HCT116 (cell line): ENCODE measurements around the gene RETREG1. TPM values are rescaled to one million over a fixed set of nuclear protein-coding genes. Genes with fewer than 3 reads are reported as not detected.

Experiments used
- ATAC-seq: fragments of 200-7000 bp; cut with Tn5 transposase; 2 replicates; pipeline ENCODE4 v1.9.1; 2020; ENCODE audit warnings: mild to moderate bottlenecking, moderate library complexity
- BruUV-seq: library from RNA; stranded (reverse); fragments of 400-500 nt; replicated peaks from 2 replicates; lab custom pipeline; 2021; lab: Mats Ljungman, UMichigan
- CTCF ChIA-PET: fragments of 300-600 bp; sonication (Branson Sonifier 250); formaldehyde crosslinking; loops from one replicate; lab custom pipeline; 2021; ENCODE audit warnings: antibody characterized with exemption; lab: Charles Lee
- POLR2A ChIA-PET: fragments of 300-600, 350-600 bp; sonication (Branson Sonifier 250); formaldehyde crosslinking; loops from one replicate; lab custom pipeline; 2021; ENCODE audit warnings: antibody characterized with exemption; lab: Charles Lee
- RAD21 ChIA-PET, 2 experiments: fragments of 300-600 bp; sonication (Branson Sonifier 250); formaldehyde crosslinking; loops; one replicate each; lab custom pipeline; 2023; ENCODE audit warnings: low total read pairs in 2 of 2; ENCODE audit not compliant: uncharacterized antibody in 2 of 2, unreplicated experiment in 2 of 2, low non-redundant PET in 1 of 2; lab: Charles Lee
- DNase-seq: peaks from one replicate; pipeline ENCODE4 v3.0.0-alpha.2; 2010; ENCODE audit warnings: low read depth, low spot score
- H2AFZ ChIP-seq: fragments of 200-600 bp; shearing (Covaris generic), sonication (generic); 2 replicates; pipeline ENCODE4 v1.6.1; 2017; ENCODE audit warnings: low read depth, mixed run types, mixed read lengths, antibody characterized with exemption, low read length; ENCODE audit not compliant: poor library complexity, severe bottlenecking
- H3K27ac ChIP-seq: 2 replicates; pipeline ENCODE4 v1.5.1; 2012; ENCODE audit warnings: low read depth, low read length
- H3K27me3 ChIP-seq: fragments of 200-600 bp; sonication (generic); 2 replicates; pipeline ENCODE4 v1.6.1; 2016; ENCODE audit warnings: mixed run types, low read length, mixed read lengths; ENCODE audit not compliant: insufficient read depth
- H3K36me3 ChIP-seq, 2 experiments: fragments of 200-500 bp in 1 of 2; fragments of 200-600 bp in 1 of 2; sonication (Bioruptor generic) in 1 of 2; sonication (generic) in 1 of 2; 2 replicates each; pipeline versions ENCODE4 v1.5.1 to v1.6.1; 2014 to 2016; ENCODE audit warnings: low read length in 2 of 2, inconsistent platforms in 1 of 2, mixed read lengths in 1 of 2, mixed run types in 1 of 2; ENCODE audit not compliant: insufficient read depth in 2 of 2, control insufficient read depth in 1 of 2
- H3K4me1 ChIP-seq, 2 experiments: fragments of 200-600 bp in 1 of 2; sonication (generic) in 1 of 2; 2 replicates each; pipeline versions ENCODE4 v1.5.1 to v1.6.1; 2012 to 2017; ENCODE audit warnings: low read length in 2 of 2, inconsistent platforms in 1 of 2, mild to moderate bottlenecking in 1 of 2, mixed read lengths in 1 of 2, mixed run types in 1 of 2, moderate library complexity in 1 of 2; ENCODE audit not compliant: insufficient read depth in 2 of 2, control insufficient read depth in 1 of 2
- H3K4me2 ChIP-seq: fragments of 200-600 bp; sonication (generic); 2 replicates; pipeline ENCODE4 v1.6.1; 2017; ENCODE audit warnings: mixed run types, low read length, mixed read lengths
- H3K4me3 ChIP-seq, 2 experiments: fragments of 200-600 bp in 1 of 2; sonication (generic) in 1 of 2; replicated peaks in 1 of 2; 2 replicates each; pipeline ENCODE4 v1.5.1; 2011 to 2016; ENCODE audit warnings: low read length in 2 of 2, control low read depth in 1 of 2, low read depth in 1 of 2, mild to moderate bottlenecking in 1 of 2, mixed read lengths in 1 of 2, mixed run types in 1 of 2
- H3K79me2 ChIP-seq: fragments of 200-600 bp; sonication (generic); 2 replicates; pipeline ENCODE4 v1.6.1; 2017; ENCODE audit warnings: mild to moderate bottlenecking, mixed run types, low read length, moderate library complexity, mixed read lengths; ENCODE audit not compliant: insufficient read depth
- H3K9ac ChIP-seq: fragments of 200-600 bp; sonication (generic); 2 replicates; pipeline ENCODE4 v1.6.1; 2016; ENCODE audit warnings: low read length, mixed read lengths
- H3K9me2 ChIP-seq: fragments of 200-600 bp; sonication (generic), shearing (Covaris generic); 2 replicates; pipeline ENCODE4 v1.6.1; 2017; ENCODE audit warnings: mixed run types, mild to moderate bottlenecking, moderate library complexity; ENCODE audit not compliant: insufficient read depth
- H3K9me3 ChIP-seq, 2 experiments: fragments of 200-500 bp in 1 of 2; fragments of 200-600 bp in 1 of 2; sonication (Bioruptor generic) in 1 of 2; sonication (generic) in 1 of 2; 2 replicates each; pipeline ENCODE4 v1.6.1; 2014 to 2017; ENCODE audit warnings: low read length in 2 of 2, mixed read lengths in 2 of 2, inconsistent platforms in 1 of 2, low read depth in 1 of 2, mild to moderate bottlenecking in 1 of 2, mixed run types in 1 of 2, moderate library complexity in 1 of 2; ENCODE audit not compliant: control insufficient read depth in 1 of 2, insufficient read depth in 1 of 2
- H4K20me1 ChIP-seq: fragments of 200-600 bp; sonication (generic), shearing (Covaris generic); 2 replicates; pipeline ENCODE4 v1.6.1; 2017; ENCODE audit warnings: mixed run types, mild to moderate bottlenecking, moderate library complexity; ENCODE audit not compliant: insufficient read depth
- ATF3 ChIP-seq: IDR thresholded peaks from 2 replicates; pipeline ENCODE4 v1.6.1; 2012
- CBX3 ChIP-seq: IDR thresholded peaks from 2 replicates; pipeline ENCODE4 v1.6.1; 2012; ENCODE audit warnings: low read depth
- CEBPB ChIP-seq: IDR thresholded peaks from 2 replicates; pipeline ENCODE4 v1.6.1; 2012; ENCODE audit warnings: low read depth
- CTCF ChIP-seq, 3 experiments: fragments of 200-600 bp in 1 of 3; sonication (generic) in 1 of 3; IDR thresholded peaks in 2 of 3; conservative IDR thresholded peaks in 1 of 3; 2 replicates each; pipeline ENCODE4 v1.5.1; 2012 to 2017; ENCODE audit warnings: low read depth in 2 of 3, low read length in 2 of 3, antibody characterized with exemption in 1 of 3, borderline replicate concordance in 1 of 3, control low read depth in 1 of 3, mild to moderate bottlenecking in 1 of 3, mixed read lengths in 1 of 3, mixed run types in 1 of 3, moderate library complexity in 1 of 3; ENCODE audit not compliant: insufficient read depth in 1 of 3
- EGR1 ChIP-seq: IDR thresholded peaks from 2 replicates; pipeline ENCODE4 v1.6.1; 2012; ENCODE audit warnings: low read depth
- ELF1 ChIP-seq: IDR thresholded peaks from 2 replicates; pipeline ENCODE4 v1.6.1; 2012; ENCODE audit warnings: low read depth, borderline replicate concordance
- EZH2phosphoT487 ChIP-seq: fragments of 200-600 bp; IDR thresholded peaks from 2 replicates; pipeline ENCODE4 v1.6.1; 2018; ENCODE audit warnings: antibody characterized with exemption, borderline replicate concordance
- FOSL1 ChIP-seq: IDR thresholded peaks from 2 replicates; pipeline ENCODE4 v1.6.1; 2012; ENCODE audit warnings: low read depth
- JUND ChIP-seq: IDR thresholded peaks from 2 replicates; pipeline ENCODE4 v1.6.1; 2012
- MAX ChIP-seq: IDR thresholded peaks from 2 replicates; pipeline ENCODE4 v1.6.1; 2012
- POLR2A ChIP-seq: IDR thresholded peaks from 2 replicates; pipeline ENCODE4 v1.7.0; 2011; ENCODE audit warnings: borderline replicate concordance; ENCODE audit not compliant: insufficient read depth, insufficient read length; ENCODE audit errors: extremely low read depth
- POLR2AphosphoS5 ChIP-seq: IDR thresholded peaks from 2 replicates; pipeline ENCODE4 v1.6.1; 2011; ENCODE audit warnings: mild to moderate bottlenecking, low read depth, low read length, moderate library complexity
- RAD21 ChIP-seq: IDR thresholded peaks from 2 replicates; pipeline ENCODE4 v1.6.1; 2012; ENCODE audit warnings: low read depth, mild to moderate bottlenecking
- REST ChIP-seq: IDR thresholded peaks from 2 replicates; pipeline ENCODE4 v1.6.1; 2012; ENCODE audit warnings: low read depth
- SP1 ChIP-seq: IDR thresholded peaks from 2 replicates; pipeline ENCODE4 v1.6.1; 2012; ENCODE audit warnings: low read depth
- SRF ChIP-seq: IDR thresholded peaks from 2 replicates; pipeline ENCODE4 v1.6.1; 2012; ENCODE audit warnings: low read depth
- TCF7L2 ChIP-seq: IDR thresholded peaks from 2 replicates; pipeline ENCODE4 v1.7.0; 2011; ENCODE audit warnings: borderline replicate concordance, inconsistent platforms; ENCODE audit not compliant: insufficient read depth, insufficient read length; ENCODE audit errors: extremely low read depth
- ZNF274 ChIP-seq: fragments of 200-500 bp; sonication (Bioruptor generic); IDR thresholded peaks from 2 replicates; pipeline ENCODE4 v1.6.1; 2014; ENCODE audit warnings: mild to moderate bottlenecking, low read depth, low read length, inconsistent platforms
- intact Hi-C: fragments of 100-400 bp; cut with micrococcal nuclease; formaldehyde crosslinking; loops from 2 replicates; pipeline ENCODE4 v1.10.0; 2022
- total RNA-seq: library from RNA; stranded (reverse); gene quantifications from one replicate; pipeline ENCODE4 v1.2.1, GENCODE V29; 2021; ENCODE audit not compliant: unreplicated experiment

Gene RETREG1
- total RNA-seq, 1 experiment from 2014 or later, result 6.0 TPM

GRCh38 chr5:16480144-16480543, 136.7 kb downstream of the RETREG1 start:
- H3K79me2 ChIP-seq, result no peaks in the 10 kb centered on the region
- POLR2A ChIA-PET, result no interaction called here
- H3K27ac ChIP-seq, result no peak overlapping the region
- H3K4me1 ChIP-seq, result no peaks in the 10 kb centered on the region
- no peak overlapping the region for H3K9ac ChIP-seq
- H3K9me2 ChIP-seq, result no peaks in the 10 kb centered on the region
- TF ChIP-seq RAD21 (no peak), EGR1 (no peak), ELF1 (no peak), POLR2AphosphoS5 (no peak), SRF (no peak), EZH2phosphoT487 (no peak), CTCF (IDR thresholded peaks at IDR 0.05 in 2 of 3, conservative IDR thresholded peaks at IDR 0.05 in 1 of 3; ENCODE audit: borderline replicate concordance in 1 of 3, insufficient read depth in 1 of 3, low read depth in 2 of 3, low read length in 2 of 3) (no peak), ZNF274 (no peak), SP1 (no peak), CBX3 (no peak), JUND (no peak), REST (no peak), FOSL1 (no peak), POLR2A (no peak), TCF7L2 (no peak), ATF3 (no peak), MAX (no peak), CEBPB (no peak)
- H3K27me3 ChIP-seq, result no peaks in the 10 kb centered on the region
- intact Hi-C loops, result no loop called here
- H4K20me1 ChIP-seq, result no peaks in the 10 kb centered on the region
- CTCF ChIA-PET, result no interaction called here
- no peaks in the 10 kb centered on the region for H3K36me3 ChIP-seq
- no peak overlapping the region for H3K4me3 ChIP-seq
- H2AFZ ChIP-seq, result no peak overlapping the region
- no TSS peak for BruUV-seq
- RAD21 ChIA-PET, result no interaction called here
- no peaks in the 10 kb centered on the region for H3K9me3 ChIP-seq
- DNase-seq (no peak), ATAC-seq (no peak)
- H3K4me2 ChIP-seq, result no peak overlapping the region
